Germinal center (tissue), 1 donor: ENCODE measurements around the gene TSG101.

Experiments used
- DNase-seq: peaks from one replicate; pipeline ENCODE4 v3.0.0; 2012; ENCODE audit warnings: mixed read lengths, low spot score

The TSG101 gene, protein sequence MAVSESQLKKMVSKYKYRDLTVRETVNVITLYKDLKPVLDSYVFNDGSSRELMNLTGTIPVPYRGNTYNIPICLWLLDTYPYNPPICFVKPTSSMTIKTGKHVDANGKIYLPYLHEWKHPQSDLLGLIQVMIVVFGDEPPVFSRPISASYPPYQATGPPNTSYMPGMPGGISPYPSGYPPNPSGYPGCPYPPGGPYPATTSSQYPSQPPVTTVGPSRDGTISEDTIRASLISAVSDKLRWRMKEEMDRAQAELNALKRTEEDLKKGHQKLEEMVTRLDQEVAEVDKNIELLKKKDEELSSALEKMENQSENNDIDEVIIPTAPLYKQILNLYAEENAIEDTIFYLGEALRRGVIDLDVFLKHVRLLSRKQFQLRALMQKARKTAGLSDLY

DNA sequence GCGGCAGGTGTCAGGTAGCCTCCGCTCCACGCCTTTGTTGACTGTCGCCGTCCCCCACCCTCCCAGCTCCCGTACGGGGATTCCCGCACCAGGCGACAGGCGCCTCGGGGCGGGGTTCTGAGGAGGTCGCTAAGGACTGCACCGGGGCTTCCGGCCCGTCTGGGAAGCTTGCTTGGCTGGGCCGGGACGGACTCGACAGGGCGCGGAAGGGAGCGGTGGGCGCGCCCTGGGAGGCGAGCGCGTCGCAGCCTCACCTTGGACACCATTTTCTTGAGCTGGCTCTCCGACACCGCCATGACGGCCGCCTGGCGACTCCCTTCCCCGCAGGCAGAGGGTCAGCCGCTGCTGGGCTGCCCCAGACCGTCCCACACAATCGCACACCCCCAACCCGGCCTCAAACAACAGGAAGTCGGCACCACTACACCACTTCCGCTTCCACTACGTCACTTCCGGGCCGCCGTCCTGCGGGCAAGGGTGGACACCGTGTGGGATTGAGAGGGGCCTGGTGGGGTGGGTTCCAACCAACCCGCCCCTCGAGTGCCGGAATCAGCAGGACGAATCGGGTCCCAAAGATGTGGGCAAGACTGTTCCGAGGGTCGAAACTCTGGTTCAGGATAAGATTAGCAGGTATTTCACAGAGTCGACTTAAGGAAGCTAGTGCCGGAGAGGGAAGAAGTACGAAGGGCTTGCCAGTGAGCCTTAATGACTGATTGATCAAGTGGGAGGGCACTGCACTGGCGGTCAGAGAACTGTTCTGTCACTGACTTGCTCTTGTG is at the start of gene TSG101:
TSS of gene TSG101 (minus strand) at position 422 of the 776 bp plus-strand sequence. CDS start at position 296, 126 bp downstream.
- peak; percentile 89 for DNase-seq

DNA sequence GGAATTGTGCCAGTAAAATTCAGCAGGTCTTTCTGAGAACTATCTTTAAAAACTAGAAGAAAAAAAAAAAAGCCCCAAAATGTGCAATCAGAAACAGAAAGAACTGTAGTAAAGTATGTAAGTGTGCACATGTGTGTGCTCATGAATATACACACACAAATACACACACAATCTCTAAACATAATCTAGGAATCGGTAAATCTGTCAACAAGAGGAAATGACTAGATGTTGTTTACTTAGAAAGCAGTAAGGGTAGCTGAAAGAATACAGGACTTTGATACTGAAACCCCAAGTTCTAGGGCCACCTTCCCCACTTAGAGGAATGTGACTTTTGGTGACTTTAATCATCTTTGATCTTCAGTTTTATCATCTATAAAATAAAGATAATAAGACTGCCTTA is 48.6 kb upstream of the TSG101 start:
- no peak for DNase-seq

DNA sequence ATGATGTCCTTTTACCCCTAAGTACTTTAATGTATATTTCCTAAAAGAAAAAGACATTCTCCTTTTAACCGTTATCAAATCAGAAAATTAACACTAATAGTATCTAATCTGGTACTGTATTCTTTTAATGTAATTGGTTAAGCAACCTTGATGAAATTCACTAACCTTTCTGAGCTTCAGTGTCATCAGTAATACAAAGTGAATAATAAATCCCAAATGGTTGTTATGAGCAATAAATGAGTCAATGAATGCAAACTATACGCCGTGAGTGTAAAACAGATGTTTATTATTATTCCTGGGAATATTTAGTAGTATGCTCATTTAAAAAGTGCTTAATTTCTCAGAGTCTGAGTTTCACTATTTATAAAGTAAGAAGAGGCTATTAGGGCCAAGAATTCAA is 40.3 kb upstream of the TSG101 start:
- no peak for DNase-seq

DNA sequence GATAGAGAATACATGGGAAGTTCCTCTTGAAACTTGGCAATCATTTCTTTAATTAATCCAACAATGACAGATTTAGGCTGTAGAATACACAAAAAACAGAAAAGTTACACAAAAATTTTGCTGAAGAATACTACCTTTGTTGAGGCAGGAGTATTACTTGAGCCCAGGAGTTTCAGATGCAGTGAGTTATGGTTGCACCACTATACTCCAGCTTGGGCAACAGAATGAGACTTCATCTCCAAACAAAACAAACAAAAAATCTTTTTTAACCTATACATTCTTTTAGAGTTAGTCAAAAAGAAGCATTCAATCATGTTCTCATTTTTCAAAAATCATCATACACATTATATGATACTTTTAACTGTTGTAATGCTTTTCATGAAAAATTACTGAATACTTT is 39.7 kb upstream of the TSG101 start:
- DNase-seq = no peak

DNA sequence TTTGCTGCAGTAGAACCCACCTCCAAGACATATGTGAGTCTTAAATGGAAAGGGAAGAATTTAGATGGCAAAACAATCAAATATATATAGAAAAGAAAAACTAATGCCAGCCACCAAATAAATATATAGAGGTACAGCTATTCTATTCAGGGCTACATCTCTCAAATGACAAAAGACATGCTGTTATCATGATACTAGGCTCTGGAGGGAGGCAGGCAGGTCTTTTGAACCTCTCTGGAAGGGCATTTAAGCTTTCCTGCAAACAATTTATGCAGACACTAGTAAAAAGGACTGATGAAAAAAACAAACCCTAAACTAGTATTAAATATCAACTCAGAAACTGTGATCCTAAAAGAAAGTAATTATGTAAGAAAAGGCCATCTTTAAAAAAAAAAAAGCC is 37.4 kb upstream of the TSG101 start:
- no peak for DNase-seq

DNA sequence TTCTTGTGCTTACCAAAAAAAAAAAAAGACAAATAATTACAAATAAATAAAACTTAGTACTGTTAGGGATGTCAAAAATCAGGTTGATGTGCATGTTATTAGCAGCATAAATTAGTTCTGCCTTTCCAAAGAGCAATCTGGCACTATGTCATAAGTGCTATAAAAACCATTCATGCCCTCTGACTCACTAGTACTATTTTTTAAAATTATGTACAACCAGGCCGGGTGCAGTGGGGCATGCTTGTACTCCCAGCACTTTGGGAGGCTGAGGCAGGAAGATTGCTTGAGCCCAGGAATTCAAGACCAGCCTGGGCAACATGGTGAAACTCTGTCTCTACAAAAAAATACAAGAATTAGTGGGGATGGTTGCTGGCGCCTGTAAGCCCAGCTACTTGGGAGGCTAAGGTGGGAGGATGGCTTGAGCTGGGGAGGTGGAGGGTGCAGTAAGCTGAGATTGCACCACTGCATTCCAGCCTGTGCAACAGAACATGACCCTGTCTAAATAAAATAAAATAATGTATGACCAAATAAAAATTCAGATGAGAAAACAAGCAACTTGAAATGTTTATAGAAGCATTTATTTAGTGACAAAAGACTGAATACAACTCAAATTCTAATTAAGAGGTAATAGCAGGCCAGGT is 36.5 kb upstream of the TSG101 start:
- DNase-seq = no peak

DNA sequence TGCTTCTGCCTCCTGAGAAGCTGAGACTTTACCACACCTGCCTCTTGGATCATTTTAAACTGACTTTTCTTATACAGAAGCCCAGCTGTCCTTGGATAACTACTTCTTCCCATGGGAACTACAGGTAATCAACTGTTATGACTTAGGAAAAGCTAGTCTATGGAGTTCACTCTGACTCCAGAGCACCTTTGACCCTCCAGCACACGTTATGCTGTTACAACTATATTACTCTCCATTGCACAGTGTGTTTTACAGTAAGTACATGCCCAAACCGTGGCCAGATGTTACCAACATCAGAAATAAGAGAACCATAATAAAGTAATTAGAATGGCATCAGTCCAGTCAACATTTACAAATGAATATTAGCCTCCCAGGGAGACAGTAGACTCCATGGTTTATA is 21.3 kb upstream of the TSG101 start:
- no peak for DNase-seq

DNA sequence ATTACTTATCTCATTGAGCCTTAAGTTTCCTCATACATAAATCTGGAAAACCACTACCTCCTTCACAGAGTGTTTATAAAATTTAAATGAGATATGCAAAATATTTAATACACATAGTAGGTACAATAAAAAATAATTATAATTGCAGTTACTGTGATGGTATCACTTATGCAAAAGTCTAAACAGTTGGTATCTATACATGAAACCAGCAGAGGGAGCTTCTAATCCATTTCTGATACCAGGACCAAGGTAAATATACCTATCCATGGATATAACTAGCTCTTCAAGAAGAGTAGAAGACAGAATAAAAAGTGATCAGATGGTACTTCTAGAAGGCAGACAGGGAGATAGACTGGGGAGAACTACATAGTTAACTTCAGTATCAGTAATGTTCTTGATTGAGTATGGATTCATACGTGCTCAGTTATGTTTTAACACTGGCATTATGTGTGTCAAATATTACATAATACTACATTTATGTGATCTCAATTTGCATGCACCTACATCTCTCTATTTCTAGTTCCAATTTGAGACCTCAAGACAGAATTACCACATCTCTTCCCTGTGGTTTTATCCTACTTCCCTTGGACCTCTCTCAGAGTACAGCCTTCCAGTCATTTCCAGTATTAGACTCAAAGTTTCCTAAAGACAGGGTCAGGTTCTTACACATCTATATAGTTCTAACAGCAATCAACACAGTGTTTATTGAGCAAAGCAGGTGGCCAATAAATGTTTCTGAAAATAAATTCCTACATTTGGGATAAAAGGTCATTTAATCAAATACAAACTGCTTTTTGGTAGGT is 13.7 kb upstream of the TSG101 start:
- DNase-seq = no peak

DNA sequence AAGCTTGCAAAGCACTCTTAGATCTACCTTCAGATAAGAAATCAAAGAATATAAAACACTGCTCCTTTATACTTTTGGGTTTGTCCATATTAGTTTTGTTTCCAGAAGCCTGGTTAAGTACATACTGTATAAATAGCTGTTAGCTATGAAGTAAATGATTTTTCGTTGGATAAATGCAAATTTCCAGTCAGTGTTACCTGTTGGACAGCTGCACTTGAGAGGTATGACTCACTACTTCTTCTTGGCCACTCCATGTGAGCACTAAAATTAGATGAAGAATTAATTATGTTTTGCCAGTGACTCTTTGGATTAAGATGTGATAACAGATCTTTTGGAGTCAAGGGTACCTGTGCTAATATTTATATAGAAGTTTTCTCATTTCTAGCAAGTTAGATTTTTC is 9.5 kb upstream of the TSG101 start:
- no peak for DNase-seq

DNA sequence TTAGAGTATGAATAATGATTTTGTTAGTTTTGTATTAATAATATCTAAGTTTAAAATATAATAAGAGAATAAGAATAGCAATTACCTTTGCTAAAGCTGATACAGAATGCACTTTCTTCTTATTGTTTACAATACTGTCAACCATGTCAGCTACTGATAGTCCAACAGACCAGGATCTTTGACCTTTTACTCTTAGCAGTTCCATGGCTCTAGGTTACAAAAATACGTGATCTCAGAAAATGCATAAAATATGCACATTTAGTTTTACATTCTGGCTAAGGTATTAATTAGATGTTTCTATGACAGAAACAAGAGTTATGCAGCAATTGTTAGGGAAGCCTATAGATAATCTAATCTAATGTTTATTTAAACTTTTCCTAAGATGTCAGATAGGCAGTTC is 7.5 kb upstream of the TSG101 start:
- DNase-seq = no peak

DNA sequence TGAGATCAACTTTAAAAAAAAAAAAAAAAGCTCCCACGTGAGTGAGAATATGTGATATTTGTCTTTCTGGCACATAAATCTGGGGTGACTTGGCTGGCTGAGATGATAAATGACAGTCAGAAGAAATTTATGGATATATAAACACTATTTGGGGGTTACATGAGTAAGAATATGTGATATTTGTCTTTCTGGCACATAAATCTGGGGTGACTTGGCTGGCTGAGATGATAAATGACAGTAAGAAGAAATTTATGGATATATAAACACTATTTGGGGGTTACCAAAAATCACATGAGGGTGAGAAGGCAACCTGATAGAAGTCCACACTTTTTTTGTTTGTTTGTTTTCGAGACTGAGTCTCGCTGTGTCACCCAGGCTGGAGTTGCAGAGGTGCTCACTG is 6.6 kb upstream of the TSG101 start:
- DNase-seq = no peak

DNA sequence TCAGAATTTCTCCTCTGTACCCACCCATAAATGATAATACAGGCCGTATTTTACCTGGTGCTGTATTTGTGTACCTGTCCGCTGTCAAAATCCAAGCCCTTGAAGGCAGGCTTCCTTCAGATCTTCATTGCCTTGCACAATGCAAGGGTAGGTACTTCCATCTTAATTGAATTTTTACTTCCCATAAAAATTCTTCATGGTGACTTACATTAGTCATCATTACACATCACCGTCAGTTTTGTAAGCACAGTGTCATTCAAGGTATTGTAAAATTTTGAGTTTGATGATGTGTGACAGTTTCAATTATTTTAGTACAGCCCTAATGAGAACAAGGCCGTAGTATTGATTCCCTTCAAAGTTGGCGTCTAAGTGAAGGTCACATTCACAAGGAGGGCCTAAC is 770 bp upstream of the TSG101 start:
- DNase-seq = no peak

DNA sequence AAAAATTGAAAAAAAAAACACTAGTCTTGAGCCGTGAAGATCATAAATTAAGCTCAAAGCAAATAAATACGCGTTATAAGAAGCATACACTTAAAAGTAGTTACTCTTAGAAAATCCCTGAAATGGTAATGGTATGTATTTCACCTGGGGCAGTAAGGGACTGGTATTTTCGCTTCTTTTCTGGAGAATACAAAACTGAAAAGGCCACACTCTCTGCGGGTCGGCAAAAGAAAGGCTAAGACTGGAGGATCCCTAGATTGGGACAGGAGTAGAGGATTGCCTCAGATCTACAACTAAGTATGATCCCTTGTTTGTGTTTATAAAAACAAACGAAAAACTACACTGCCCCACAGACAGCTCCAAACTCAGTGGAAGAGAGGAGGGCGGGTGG is 617 bp downstream of the TSG101 start:
- no peak for DNase-seq

DNA sequence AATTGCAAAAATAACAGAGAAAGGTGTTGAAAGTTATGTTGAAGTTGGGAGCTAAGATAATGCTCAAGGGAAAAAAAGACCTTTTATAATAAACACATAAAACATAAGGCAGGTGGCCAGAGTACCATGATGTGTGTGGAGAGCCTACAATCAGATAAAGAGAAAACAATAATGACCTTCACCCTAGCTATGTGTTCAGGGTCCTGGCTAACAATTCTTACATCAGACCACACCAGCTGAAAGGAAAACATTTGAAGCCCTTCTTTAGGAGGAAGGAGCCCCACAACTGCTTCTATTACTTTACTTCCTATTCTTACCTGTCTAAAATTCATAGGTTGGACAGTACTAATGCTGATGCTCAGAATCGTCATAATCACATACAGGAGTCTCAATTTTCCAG is 2.5 kb downstream of the TSG101 start:
- DNase-seq = no peak

DNA sequence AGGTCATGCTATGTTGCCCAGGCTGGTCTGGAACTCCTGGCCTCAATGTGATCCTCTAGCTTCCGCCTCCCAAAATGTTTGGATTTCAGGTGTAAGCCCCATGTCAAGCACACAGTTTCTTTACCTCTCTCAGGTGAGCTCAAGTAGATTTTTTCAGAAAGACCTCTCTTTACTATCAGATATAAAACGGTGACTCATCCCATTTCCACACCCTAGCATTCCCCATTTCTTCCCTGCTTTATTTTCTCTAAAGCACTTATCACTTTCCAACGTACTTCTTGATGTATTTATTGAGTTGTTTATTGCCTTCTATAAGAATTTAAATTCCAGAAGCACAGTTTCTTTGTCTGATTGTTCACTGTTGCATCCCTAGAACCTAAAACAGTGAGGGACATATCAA is 3.7 kb downstream of the TSG101 start:
- no peak for DNase-seq

DNA sequence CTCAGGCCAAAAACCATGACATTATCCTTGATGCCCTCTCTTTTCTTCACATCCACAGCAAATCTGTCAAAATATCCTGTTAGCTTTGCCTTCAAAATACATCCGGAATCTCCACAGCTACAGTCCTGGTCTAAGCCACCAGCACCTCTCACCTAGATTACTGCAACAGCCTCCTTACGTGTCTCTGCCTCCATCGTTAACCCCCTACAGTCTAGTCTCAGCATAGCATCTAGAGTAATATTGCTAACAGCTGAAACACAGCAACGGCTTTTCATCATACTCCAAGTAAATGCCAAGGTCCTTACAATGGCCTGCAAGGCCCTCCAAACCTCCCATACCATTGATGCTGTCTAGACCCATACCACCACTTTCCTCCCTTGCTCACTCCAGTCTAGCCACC is 4.4 kb downstream of the TSG101 start:
- no peak for DNase-seq

DNA sequence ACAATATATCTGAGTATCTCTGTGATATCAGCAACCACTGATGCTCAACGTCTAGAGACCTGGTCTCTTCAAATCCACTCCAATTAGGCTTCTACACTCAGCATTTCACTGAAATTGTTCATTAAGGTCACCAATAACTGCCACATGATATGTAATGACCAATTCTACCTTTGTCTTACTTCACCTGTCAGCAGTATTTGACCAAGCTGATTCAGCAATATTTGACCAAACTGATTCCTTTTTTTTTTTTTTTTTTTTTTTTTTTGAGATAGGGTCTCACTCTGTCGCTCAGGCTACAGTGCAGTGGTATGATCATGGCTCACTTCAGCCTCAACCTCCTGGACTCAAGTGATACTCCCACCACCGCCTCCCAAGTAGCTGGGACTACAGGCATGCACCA is 5.6 kb downstream of the TSG101 start:
- no peak for DNase-seq

DNA sequence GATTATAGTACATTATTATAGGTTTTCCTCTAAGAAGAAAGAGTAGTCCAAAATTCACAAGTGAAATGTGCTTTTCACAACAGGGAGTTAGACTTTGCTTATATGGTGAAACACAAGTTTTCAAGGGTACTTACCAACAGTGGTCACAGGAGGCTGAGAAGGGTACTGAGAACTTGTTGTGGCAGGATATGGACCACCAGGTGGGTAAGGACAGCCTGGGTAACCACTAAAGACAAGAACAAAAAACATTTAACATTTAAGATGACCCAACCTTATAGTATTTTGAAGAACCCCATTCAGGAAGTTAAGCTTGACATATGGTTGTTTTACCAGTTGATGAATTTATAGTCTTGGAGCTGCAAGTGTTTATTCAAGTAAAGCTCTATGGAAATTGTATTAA is 24.4 kb downstream of the TSG101 start:
- DNase-seq = no peak

DNA sequence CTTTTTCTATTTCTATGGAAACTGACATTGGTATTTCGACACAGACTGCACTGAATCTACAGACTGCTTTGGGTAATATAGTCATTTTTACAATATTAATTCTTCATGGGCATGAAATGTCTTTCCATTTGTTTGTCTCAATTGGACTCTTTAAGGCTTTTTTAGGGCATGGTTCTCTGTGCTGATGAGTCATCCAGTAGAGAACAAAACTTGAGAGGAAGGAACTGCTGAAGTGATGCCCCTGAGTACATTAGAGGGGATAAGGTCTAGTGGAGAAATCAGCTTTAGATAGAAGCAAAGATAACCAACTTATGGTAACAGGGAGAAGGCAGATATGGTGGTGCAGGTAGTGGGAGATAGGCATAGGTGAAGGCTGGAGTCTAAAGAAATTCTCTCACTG is 25.1 kb downstream of the TSG101 start:
- DNase-seq = no peak

DNA sequence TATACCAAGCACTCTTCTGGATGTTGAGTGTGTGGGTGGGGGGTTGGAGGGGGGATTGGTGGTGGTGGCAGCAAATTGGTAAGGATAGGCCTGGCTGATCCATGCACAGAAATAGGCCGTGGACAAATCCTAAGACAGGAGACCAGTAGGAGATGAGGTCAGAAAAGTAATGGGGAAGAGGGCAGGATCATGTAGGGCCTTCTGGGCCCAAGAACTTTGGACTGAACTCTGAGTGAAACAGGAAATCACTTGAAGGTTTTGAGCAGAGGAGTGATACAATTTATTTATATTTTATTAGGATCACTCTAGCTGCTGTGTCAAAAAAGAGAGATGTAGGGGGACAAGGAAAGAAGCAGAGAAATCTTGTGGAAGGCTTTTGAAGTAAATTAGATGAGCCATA is 28.7 kb downstream of the TSG101 start:
- no peak for DNase-seq

DNA sequence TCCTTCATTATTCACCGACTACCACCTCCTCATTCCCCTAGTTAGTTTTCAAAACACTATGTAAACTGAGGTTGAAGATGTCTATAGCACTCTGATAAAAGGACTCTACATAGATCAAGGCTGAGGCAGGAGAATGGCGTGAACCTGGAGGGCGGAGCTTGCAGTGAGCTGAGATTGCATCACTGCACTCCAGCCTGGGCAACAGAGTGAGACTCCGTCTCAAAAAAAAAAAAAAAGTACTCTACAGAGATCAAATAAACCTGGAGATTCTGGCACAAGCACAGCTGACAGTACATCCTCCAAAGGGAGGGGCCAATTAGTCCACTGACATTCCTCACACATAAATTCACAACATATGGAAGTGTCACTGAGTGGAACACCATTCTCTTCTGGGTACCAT is 31.0 kb downstream of the TSG101 start:
- DNase-seq = no peak

DNA sequence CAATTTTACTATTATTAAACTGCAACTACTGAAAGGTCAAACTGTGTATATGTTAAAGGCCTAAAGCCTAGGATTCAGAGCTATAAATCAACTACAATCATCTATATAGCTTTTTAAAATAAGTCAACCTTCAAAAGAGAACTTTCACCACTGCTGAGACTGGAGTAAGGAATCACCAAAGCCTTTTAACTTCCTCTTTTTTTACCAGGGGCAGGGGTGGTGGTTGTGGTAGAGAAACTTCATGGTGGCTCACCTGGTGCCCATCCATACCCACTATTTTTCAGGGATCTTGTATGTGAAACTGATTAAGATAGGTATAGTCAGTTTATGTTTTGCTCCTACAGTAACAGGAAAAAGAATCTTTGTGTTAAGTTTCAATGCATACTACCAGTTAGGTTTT is 31.5 kb downstream of the TSG101 start:
- DNase-seq = no peak
